A549 (cell line): ENCODE data around the gene KIF16B.

Experiments used
- E2F6 ChIP-seq: IDR thresholded peaks from 2 replicates; pipeline ENCODE4 v1.6.1; 2012; ENCODE audit warnings: low read depth, borderline replicate concordance
- NFE2L2 ChIP-seq: fragments of 150-350 bp; conservative IDR thresholded peaks from 2 replicates; pipeline ENCODE4 v1.6.1; 2014; ENCODE audit warnings: low read length
- RNF2 ChIP-seq: fragments of 200-600 bp; sonication (generic); IDR thresholded peaks from 2 replicates; pipeline ENCODE4 v1.6.1; 2016; ENCODE audit warnings: low read depth, mild to moderate bottlenecking, antibody characterized with exemption, moderate library complexity, borderline replicate concordance

- TF ChIP-seq NFE2L2: no peak
- TF ChIP-seq E2F6: no peak
- no peak for TF ChIP-seq RNF2
These were observed 300.4 kb downstream of the KIF16B start for GRCh38 chr20:16272780-16273360.
